Cardiac muscle cell (in vitro differentiated cells and primary cell): ENCODE data around the gene CPLANE2. TPM values are rescaled to one million over a fixed set of nuclear protein-coding genes. Genes with fewer than 3 reads are reported as not detected.
"Not testable (repeated sequence)": the region's sequence is repeated elsewhere in the genome, so short reads cannot be mapped to it uniquely, and the experiment has no call there.

Source experiments
- DNase-seq, 2 donors: peaks; one replicate each; pipeline versions ENCODE4 v3.0.0 to v3.0.0-alpha.2; 2010 to 2017; ENCODE audit warnings: low read depth in 1 of 2, low spot score in 1 of 2
- H3K27ac ChIP-seq: fragments of 200-600 bp; sonication (generic); 2 replicates; pipeline ENCODE4 v1.5.1; 2016
- H3K27me3 ChIP-seq: fragments of 200-600 bp; sonication (generic); 2 replicates; pipeline ENCODE4 v1.6.0; 2016; ENCODE audit warnings: control low read depth
- H3K36me3 ChIP-seq: fragments of 200-600 bp; sonication (generic); 2 replicates; pipeline ENCODE4 v1.5.1; 2016; ENCODE audit warnings: control low read depth
- H3K4me1 ChIP-seq: fragments of 200-600 bp; sonication (generic); 2 replicates; pipeline ENCODE4 v1.8.1; 2017; ENCODE audit warnings: low read depth, mild to moderate bottlenecking, mixed run types
- H3K4me3 ChIP-seq: fragments of 200-600 bp; sonication (generic); 2 replicates; pipeline ENCODE4 v1.5.1; 2016; ENCODE audit warnings: mild to moderate bottlenecking
- H3K9me3 ChIP-seq: fragments of 200-600 bp; sonication (generic); 2 replicates; pipeline ENCODE4 v1.5.1; 2017; ENCODE audit warnings: low read depth, mild to moderate bottlenecking, control low read depth
- CTCF ChIP-seq: IDR thresholded peaks from 2 replicates; pipeline ENCODE4 v1.5.1; 2012; ENCODE audit warnings: low read depth, mild to moderate bottlenecking, low read length
- polyA plus RNA-seq: library from polyadenylated mRNA; unstranded; fragments of >200 nt; fragmentation: Nextera tagmentation; extraction: Ambion mirVana; gene quantifications from 2 replicates; pipeline ENCODE4 v1.2.1, GENCODE V29; 2016
- total RNA-seq: library from RNA; depleted of rRNA; stranded (reverse); fragments of >200 nt; gene quantifications from 2 replicates; pipeline ENCODE4 v1.2.3, GENCODE V29; 2016

CPLANE2 gene
- total and polyA plus RNA-seq, 2 experiments from 2014 or later: 9.1 to 26.5 TPM

GRCh38 chr1:16258591-16259135, 21.7 kb upstream of the CPLANE2 start:
- Histone ChIP-seq H3K4me1 (peaks cover 13% of the 10 kb centered on the region), H3K27me3 (no peaks in the 10 kb centered on the region), H3K4me3 (no peak overlapping the region), H3K36me3 (peaks cover 17% of the 10 kb centered on the region), H3K9me3 (no peaks in the 10 kb centered on the region), H3K27ac (no peak overlapping the region)
- no peak for DNase-seq
- no peak for TF ChIP-seq CTCF

DNA sequence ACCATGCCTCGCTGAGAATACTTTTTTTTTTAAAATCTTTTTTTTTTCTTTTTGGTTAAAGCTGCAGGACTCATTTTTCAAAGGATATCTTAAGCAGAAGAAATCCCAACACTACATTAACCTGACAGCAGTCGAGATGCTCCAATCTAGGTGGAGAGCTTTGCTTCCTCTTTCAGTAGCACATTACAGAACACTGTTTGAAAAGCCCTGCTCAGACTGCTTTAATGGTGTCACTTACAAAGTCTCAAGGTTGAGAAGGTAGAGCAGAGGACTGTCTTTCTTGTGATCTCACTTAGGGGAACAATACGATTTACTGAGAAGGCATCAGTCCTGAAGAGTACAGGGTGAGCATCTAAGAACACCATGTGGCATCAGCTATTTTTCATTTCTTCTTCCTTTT, 21.0 kb upstream of the CPLANE2 start:
- TF ChIP-seq CTCF: no peak
- Histone ChIP-seq H3K9me3 (no peaks in the 10 kb centered on the region), H3K4me1 (peaks cover 13% of the 10 kb centered on the region), H3K27me3 (no peaks in the 10 kb centered on the region), H3K27ac (no peak overlapping the region), H3K4me3 (no peak overlapping the region), H3K36me3 (peaks cover 24% of the 10 kb centered on the region)
- DNase-seq: no peak

GRCh38 chr1:16257556-16257955, 20.6 kb upstream of the CPLANE2 start:
- Histone ChIP-seq H3K4me1 (peaks cover 13% of the 10 kb centered on the region), H3K36me3 (peaks cover 26% of the 10 kb centered on the region)
- not testable (repeated sequence) for DNase-seq, H3K27me3 ChIP-seq, H3K27ac ChIP-seq, H3K9me3 ChIP-seq, H3K4me3 ChIP-seq

DNA sequence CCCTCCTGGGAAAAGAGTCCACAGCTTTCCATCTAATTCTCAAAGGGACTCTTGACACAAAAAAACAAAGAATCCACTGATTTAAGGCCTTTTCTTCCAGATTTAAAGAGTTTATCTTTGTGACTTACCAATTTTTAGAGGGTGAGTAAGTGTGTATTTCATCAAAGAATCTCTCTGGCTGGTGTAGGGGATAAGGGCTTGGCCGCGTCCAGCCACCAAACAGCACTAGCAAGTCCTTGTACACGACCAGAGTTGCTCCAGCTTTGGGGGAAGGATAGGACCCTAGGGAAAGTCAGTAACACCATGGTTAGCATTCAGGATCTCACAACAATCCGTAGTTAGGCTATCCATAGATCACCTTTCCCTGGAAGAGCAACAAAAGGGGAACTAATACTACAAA, 19.5 kb upstream of the CPLANE2 start:
- H3K9me3 ChIP-seq: no peaks in the 10 kb centered on the region
- H3K4me1 ChIP-seq: peaks cover 13% of the 10 kb centered on the region
- TF ChIP-seq CTCF: no peak
- no peak overlapping the region for H3K4me3 ChIP-seq
- H3K27ac ChIP-seq: no peak overlapping the region
- no peaks in the 10 kb centered on the region for H3K27me3 ChIP-seq
- peaks cover 37% of the 10 kb centered on the region for H3K36me3 ChIP-seq
- DNase-seq: no peak

GRCh38 chr1:16254263-16254928, 17.4 kb upstream of the CPLANE2 start:
- Histone ChIP-seq H3K4me1 (peaks cover 15% of the 10 kb centered on the region), H3K9me3 (no peaks in the 10 kb centered on the region), H3K27me3 (no peaks in the 10 kb centered on the region), H3K4me3 (no peak overlapping the region), H3K36me3 (peaks cover 48% of the 10 kb centered on the region), H3K27ac (no peak overlapping the region)
- DNase-seq: no peak
- no peak for TF ChIP-seq CTCF

GRCh38 chr1:16253332-16253922, 16.4 kb upstream of the CPLANE2 start:
- TF ChIP-seq CTCF: no peak
- DNase-seq: no peak
- Histone ChIP-seq H3K27me3 (no peaks in the 10 kb centered on the region), H3K4me3 (no peak overlapping the region), H3K27ac (no peak overlapping the region), H3K36me3 (peaks cover 48% of the 10 kb centered on the region), H3K9me3 (no peaks in the 10 kb centered on the region), H3K4me1 (peaks cover 24% of the 10 kb centered on the region)
